Adrenal gland (tissue), 12 donors: Measurements from ENCODE around the gene NUDCD3. TPM values are rescaled to one million over a fixed set of nuclear protein-coding genes. Genes with fewer than 3 reads are reported as not detected.
"Not testable (repeated sequence)": the region's sequence is repeated elsewhere in the genome, so short reads cannot be mapped to it uniquely, and the experiment has no call there.

ENCODE experiments used
- DNase-seq, 7 donors: peaks; one replicate each; pipeline ENCODE4 v3.0.0-alpha.2; 2019 to 2020
- H3K27ac ChIP-seq, 5 donors: fragments of 200-600 bp; sonication (generic) in 4 of 5; 1 replicate in 3 of 5; 2 replicates in 2 of 5; pipeline versions ENCODE4 v1.5.1 to v1.8.0; 2016 to 2020; ENCODE audit warnings: mild to moderate bottlenecking in 1 of 5
- H3K27me3 ChIP-seq: fragments of 200-600 bp; 2 replicates; pipeline ENCODE4 v1.8.0; 2021
- H3K36me3 ChIP-seq, 2 donors: fragments of 200-600 bp; replicated peaks in 1 of 2; 1 replicate in 1 of 2; 2 replicates in 1 of 2; pipeline versions ENCODE4 v1.5.1 to v1.8.0; 2018 to 2022
- H3K4me1 ChIP-seq, 2 donors: fragments of 200-600 bp; replicated peaks in 1 of 2; 1 replicate in 1 of 2; 2 replicates in 1 of 2; pipeline versions ENCODE4 v1.5.1 to v1.8.0; 2018 to 2021
- H3K4me3 ChIP-seq, 4 donors: fragments of 200-600 bp; sonication (generic) in 3 of 4; one replicate each; pipeline ENCODE4 v1.5.1; 2016 to 2018
- H3K9me3 ChIP-seq, 3 donors: fragments of 200-600 bp; sonication (generic) in 1 of 3; replicated peaks in 1 of 3; 1 replicate in 2 of 3; 2 replicates in 1 of 3; pipeline versions ENCODE4 v1.5.1 to v1.8.0; 2016 to 2021
- CTCF ChIP-seq, 6 experiments: fragments of 450-650 bp in 4 of 6; fragments of 200-600 bp in 2 of 6; sonication (generic) in 1 of 6; IDR thresholded peaks; 1 replicate in 5 of 6; 2 replicates in 1 of 6; pipeline versions ENCODE4 v1.5.1 to v1.8.0; 2016 to 2021; ENCODE audit warnings: antibody characterized with exemption in 6 of 6, mild to moderate bottlenecking in 2 of 6, moderate library complexity in 1 of 6
- POLR2A ChIP-seq, 2 donors: fragments of 450-650 bp; IDR thresholded peaks; one replicate each; pipeline ENCODE4 v1.6.1; 2017; ENCODE audit warnings: antibody characterized with exemption in 2 of 2, mild to moderate bottlenecking in 2 of 2, moderate library complexity in 1 of 2
- WGBS, 4 donors: extraction: QIAGEN DNeasy Blood & Tissue Kit in 2 of 4; methylation state at CpG; one replicate each; pipeline versions ENCODE4 v1.1.5 to v1.1.7; 2013 to 2017; 5-methylcytosine and 5-hydroxymethylcytosine counted together
- intact Hi-C, 2 donors: fragments of 100-400 bp; cut with DNase I; formaldehyde crosslinking; loops; one replicate each; pipeline versions ENCODE4 v1.14.1 to v1.15.0; 2022 to 2023
- polyA plus RNA-seq, 3 donors: library from polyadenylated mRNA; stranded (reverse); fragments of 200-250 nt in 2 of 3; fragments of 350-450 nt in 1 of 3; fragmentation: Illumina TruSeq in 1 of 3; extraction: RNeasy Lipid Tissue Mini Kit (QIAGEN cat#74804) in 1 of 3; gene quantifications; one replicate each; pipeline ENCODE4 v1.2.3, GENCODE V29; 2013 to 2014
- total RNA-seq, 9 donors: library from RNA; depleted of rRNA in 4 of 9; stranded (reverse); fragments of >200 nt in 4 of 9; fragments of 120-200 nt in 1 of 9; fragmentation: NEBNext Ultra II Directional in 1 of 9; extraction: Animal tissue kit (Norgen Biotek cat#: 25700) in 1 of 9; gene quantifications; one replicate each; pipeline versions ENCODE4 v1.1.0 to v1.2.4, GENCODE V29; 2013 to 2023
- donor health status: healthy with polysubstance abuse.
- donor health status: Bipolar disorder and iron deficiency.
- donor health status: DM: yes; HTN: yes; CAD: no.
- donor health status: DM: no; HTN: no; CAD: no.
- donor health status: DM: no; HTN: no; CAD: no.
- donor health status: DM: yes; HTN: yes; CAD: no.

Gene NUDCD3
- total and polyA plus RNA-seq, 12 donors = 30.5 to 136 (median 71.1) TPM

- no peaks in the 10 kb centered on the region for H3K27me3 ChIP-seq
- no peak overlapping the region for H3K27ac ChIP-seq
- H3K36me3 ChIP-seq = no peaks in the 10 kb centered on the region
- H3K4me3 ChIP-seq = no peak overlapping the region
- TF ChIP-seq CTCF (IDR thresholded peaks at IDR 0.05) = no peak
- no peak for TF ChIP-seq POLR2A (IDR thresholded peaks at IDR 0.05)
- no peaks in the 10 kb centered on the region for H3K4me1 ChIP-seq
- intact Hi-C loops = no loop called here
- DNase-seq = no peak
- 82 to 88% (median 83%) methylated on average over 1 of the region's 1 CpG for WGBS, 4 donors
- H3K9me3 ChIP-seq = no peaks in the 10 kb centered on the region
These were observed 20.8 kb upstream of the NUDCD3 start for GRCh38 chr7:44511236-44511635.

- WGBS, 4 donors = 39 to 64% (median 44%) methylated on average over 2 of the region's 2 CpGs
These were observed 18.0 kb upstream of the NUDCD3 start for GRCh38 chr7:44508328-44509030.

GRCh38 chr7:44506592-44507288, 16.3 kb upstream of the NUDCD3 start:
- H3K36me3 ChIP-seq, H3K4me1 ChIP-seq, H3K27me3 ChIP-seq, intact Hi-C loops, DNase-seq, H3K27ac ChIP-seq, H3K4me3 ChIP-seq, H3K9me3 ChIP-seq: not testable (repeated sequence)
- WGBS, 4 donors = 63 to 81% (median 71%) methylated on average over 3 of the region's 3 CpGs

More at GRCh38 chr7:44508328-44509030, 18.0 kb upstream of the NUDCD3 start:
- Histone ChIP-seq H3K4me3 (no peak overlapping the region), H3K36me3 (no peaks in the 10 kb centered on the region), H3K27ac (no peak overlapping the region), H3K9me3 (no peaks in the 10 kb centered on the region), H3K27me3 (no peaks in the 10 kb centered on the region), H3K4me1 (no peaks in the 10 kb centered on the region)
- intact Hi-C loops = no loop called here
- no peak for DNase-seq
- TF ChIP-seq CTCF (IDR thresholded peaks at IDR 0.05) (no peak), POLR2A (IDR thresholded peaks at IDR 0.05) (no peak)

GRCh38 chr7:44505595-44505994, 15.1 kb upstream of the NUDCD3 start:
- H3K27me3 ChIP-seq = no peaks in the 10 kb centered on the region
- H3K9me3 ChIP-seq = no peaks in the 10 kb centered on the region
- TF ChIP-seq POLR2A (IDR thresholded peaks at IDR 0.05) (no peak), CTCF (IDR thresholded peaks at IDR 0.05) (no peak)
- DNase-seq = no peak
- no peak overlapping the region for H3K27ac ChIP-seq
- H3K36me3 ChIP-seq = no peaks in the 10 kb centered on the region
- intact Hi-C loops = no loop called here
- 63 to 73% (median 67%) methylated on average over 3 of the region's 3 CpGs for WGBS, 4 donors
- H3K4me3 ChIP-seq = no peak overlapping the region
- no peaks in the 10 kb centered on the region for H3K4me1 ChIP-seq
